BJ (cell line): Measurements from ENCODE around the gene GPSM1. TPM values are rescaled to one million over a fixed set of nuclear protein-coding genes. Genes with fewer than 3 reads are reported as not detected.

Experiments
- CTCF ChIA-PET: fragments of 350-600 bp; formaldehyde crosslinking; extraction: SDS; loops from one replicate; lab custom pipeline; 2021; ENCODE audit warnings: antibody characterized with exemption, inconsistent platforms; lab: Yijun Ruan, JAX
- POLR2A ChIA-PET: fragments of 300-600 bp; sonication (Branson Sonifier 250); formaldehyde crosslinking; extraction: SDS; loops from one replicate; lab custom pipeline; 2021; ENCODE audit warnings: antibody characterized with exemption; lab: Charles Lee
- DNase-seq: peaks from one replicate; pipeline ENCODE4 v3.0.0-alpha.2; 2011; ENCODE audit warnings: low read depth
- H3K27me3 ChIP-seq: 2 replicates; pipeline ENCODE4 v1.6.0; 2011; ENCODE audit warnings: low read length; ENCODE audit not compliant: control insufficient read depth, insufficient read depth
- H3K36me3 ChIP-seq: 2 replicates; pipeline ENCODE4 v1.5.1; 2011; ENCODE audit warnings: low read length; ENCODE audit not compliant: control insufficient read depth, insufficient read depth
- H3K4me3 ChIP-seq: 2 replicates; pipeline ENCODE4 v1.5.1; 2011; ENCODE audit warnings: low read depth, mild to moderate bottlenecking, control low read depth, low read length
- polyA plus RNA-seq: library from polyadenylated mRNA; depleted of rRNA; stranded (reverse); fragments of >200 nt; gene quantifications from 2 replicates; pipeline ENCODE4 v1.2.3, GENCODE V29; 2011
- TF ChIP-seq, protein P1 (sequence below): IDR thresholded peaks from 2 replicates; pipeline ENCODE4 v1.5.1; 2011; ENCODE audit warnings: low read depth, mild to moderate bottlenecking, control low read depth, inconsistent platforms, low read length, moderate library complexity; ENCODE audit not compliant: insufficient read depth

GPSM1 gene
- polyA plus RNA-seq, 1 experiment = 33.1 TPM

DNA sequence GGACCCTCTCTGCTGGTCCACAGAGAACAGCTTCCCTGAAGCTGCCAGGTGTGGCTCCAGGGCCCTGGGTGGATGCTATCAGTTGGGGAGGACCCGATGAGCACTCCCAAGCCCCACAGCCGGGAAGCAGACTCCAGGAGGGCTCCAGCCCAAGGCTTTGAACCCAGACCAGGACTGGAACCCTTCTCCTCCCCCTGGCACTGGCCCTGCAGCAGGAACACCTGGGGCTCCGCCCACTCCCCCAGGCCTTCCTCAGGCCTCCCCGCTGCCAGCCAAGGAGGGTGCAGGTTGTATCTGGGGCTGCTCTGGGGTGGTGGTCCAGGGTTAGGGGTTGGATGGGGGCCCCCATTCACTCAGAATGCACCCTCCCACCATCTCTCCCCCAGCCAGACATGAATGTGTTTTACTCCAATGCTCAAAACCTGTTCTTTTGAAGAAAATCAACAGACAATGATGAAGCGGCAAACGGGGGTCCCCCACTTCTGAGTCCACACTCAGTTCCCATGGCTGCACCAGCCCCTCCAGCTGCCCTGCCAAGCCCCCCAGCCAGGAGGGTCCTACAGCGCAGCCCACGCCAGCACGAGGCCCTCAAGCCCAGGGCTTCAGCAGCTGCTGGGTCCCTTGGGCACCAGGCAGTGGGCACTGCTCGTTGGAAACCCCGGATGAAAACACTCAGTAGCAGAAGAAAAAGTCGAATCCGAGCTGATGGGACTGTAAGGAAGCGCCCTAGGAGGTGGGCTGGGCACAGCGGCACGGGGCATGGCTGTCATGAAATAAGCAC is 46.6 kb upstream of the GPSM1 start:
- CTCF ChIA-PET = interaction anchor here (0.7 to 4.1 kb wide), 2 partner anchors 30 to 112 kb away, joined by 3 to 20 read pairs; no protein-coding TSS in a partner anchor
- Histone ChIP-seq H3K4me3 (no peak overlapping the region), H3K36me3 (no peaks in the 10 kb centered on the region), H3K27me3 (peaks cover 6% of the 10 kb centered on the region)
- POLR2A ChIA-PET = no interaction called here
- TF ChIP-seq, protein P1, sequence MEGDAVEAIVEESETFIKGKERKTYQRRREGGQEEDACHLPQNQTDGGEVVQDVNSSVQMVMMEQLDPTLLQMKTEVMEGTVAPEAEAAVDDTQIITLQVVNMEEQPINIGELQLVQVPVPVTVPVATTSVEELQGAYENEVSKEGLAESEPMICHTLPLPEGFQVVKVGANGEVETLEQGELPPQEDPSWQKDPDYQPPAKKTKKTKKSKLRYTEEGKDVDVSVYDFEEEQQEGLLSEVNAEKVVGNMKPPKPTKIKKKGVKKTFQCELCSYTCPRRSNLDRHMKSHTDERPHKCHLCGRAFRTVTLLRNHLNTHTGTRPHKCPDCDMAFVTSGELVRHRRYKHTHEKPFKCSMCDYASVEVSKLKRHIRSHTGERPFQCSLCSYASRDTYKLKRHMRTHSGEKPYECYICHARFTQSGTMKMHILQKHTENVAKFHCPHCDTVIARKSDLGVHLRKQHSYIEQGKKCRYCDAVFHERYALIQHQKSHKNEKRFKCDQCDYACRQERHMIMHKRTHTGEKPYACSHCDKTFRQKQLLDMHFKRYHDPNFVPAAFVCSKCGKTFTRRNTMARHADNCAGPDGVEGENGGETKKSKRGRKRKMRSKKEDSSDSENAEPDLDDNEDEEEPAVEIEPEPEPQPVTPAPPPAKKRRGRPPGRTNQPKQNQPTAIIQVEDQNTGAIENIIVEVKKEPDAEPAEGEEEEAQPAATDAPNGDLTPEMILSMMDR = no peak
- no peak for DNase-seq

DNA sequence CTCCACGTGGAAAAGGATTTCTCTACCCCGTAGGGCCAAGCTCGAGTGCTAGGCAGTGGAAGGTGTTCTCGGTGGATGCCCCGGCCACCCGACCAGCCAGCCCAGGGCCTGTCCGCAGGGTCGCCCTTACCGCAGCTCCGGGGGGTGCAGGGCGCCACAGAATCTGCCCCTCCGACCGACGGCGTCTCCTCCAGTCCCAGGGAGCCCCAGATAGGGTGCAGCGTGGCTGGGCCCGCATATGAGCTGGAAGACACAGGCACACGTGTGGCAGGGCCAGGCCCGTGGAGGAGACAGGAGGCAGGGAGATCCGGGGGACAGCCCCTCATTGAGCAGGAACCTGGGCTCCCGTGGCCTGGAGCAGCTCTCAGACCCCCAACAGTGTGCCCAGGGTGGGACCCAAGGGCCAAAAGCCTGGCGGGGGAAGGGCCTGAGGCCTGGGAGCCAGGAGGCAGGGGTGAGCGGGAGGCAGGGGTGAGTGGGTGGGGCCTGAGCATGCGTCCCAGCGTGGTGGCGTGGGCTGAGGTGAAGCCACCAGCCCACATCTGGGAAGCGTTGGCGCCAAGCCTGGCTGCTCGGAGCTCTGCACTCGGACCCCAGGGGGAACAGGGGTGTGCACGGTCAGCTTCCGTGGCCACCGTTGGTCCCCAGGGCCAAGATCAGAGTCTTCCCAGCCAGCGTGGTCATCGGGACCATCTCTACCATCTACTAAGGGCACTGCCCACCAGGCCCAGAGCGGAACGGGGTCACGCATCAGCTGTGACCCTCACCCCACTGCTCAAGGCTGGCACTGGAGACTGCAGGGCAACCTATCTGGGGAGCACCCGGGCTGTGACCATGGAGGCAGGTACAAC is 45.7 kb upstream of the GPSM1 start:
- peaks cover 4% of the 10 kb centered on the region for H3K27me3 ChIP-seq
- H3K4me3 ChIP-seq = no peak overlapping the region
- no peaks in the 10 kb centered on the region for H3K36me3 ChIP-seq
- TF ChIP-seq, protein P1 = no peak
- DNase-seq = no peak
- ChIA-PET POLR2A (no interaction called here), CTCF (interaction anchor here (0.5 to 4.1 kb wide), 7 partner anchors 8 to 1257 kb away, joined by 3 to 20 read pairs (median 4); no protein-coding TSS in a partner anchor)

DNA sequence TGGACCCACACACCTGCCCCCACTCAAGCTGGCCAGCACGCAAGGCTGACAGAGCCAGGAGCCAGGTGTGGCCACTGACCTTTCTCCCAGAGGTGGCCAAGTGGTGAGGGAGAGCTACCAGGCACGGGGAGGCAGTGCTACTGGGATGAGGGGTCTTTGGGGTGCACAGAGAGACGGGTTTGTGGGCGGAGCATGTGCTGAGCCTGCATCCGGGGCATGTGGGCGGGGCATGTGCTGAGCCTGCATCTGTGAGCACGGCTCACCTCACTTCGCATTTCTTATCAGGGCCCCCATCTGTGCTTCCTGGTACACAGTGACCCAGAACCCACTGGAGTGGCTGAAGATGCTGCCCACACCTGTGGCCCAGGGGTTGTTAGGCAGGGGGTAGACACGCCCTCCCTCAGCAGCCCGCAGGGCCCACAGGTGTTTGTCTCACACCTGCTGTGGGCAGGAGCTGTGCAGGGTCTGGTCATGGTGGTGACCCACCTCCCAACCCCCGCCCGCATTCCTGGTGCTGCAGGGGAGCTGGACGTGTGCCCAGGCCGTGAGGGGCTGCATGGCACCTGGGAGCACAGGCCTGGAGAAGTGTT is 45.0 kb upstream of the GPSM1 start:
- DNase-seq = no peak
- POLR2A ChIA-PET = no interaction called here
- TF ChIP-seq, protein P1 = no peak

DNA sequence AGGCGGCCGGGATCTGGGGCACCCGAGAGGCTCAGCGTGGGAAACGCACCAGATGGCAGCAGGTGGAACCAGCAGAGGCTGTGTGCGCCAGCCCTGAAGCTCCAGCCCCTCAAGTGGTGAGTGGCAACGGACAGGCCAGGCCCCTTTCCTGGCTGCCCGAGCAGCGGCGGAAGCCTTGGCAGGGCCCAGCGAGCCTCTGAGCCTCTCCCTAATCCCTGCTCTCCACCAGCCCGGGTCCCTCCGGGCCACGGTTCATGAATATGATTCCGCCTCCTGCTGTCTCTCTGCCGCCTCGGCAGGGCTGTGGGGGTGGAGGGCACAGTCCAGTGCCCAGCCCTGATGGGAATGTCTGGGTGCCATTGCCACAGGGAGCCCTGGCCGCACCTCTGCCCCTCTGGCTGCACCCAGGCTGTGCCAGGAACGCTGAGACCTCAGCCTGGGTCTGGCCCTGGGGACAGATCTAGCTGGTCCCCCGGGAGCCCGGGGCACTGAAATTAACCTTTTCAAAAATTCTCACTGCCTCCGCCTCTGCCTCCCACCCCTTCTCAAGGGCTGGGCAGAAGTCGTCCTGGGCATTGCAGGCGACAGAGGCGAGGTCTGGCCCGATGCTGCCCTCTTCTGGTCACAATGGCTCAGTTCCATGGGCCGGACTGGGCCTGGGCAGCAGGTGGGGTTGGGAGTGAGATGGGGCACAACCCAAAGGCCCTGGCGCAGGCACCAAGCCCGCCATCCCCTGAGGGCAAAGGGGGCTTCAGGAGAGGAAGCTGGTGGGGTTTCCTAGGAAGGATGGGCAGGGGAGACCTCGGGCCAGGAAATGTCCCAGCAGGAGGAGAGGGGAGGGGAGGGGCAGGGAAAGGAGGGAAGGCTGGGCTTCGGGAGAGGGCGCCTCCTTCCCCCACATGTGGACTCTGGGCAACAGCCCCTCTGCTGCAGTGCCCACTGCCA is 43.8 kb upstream of the GPSM1 start:
- Histone ChIP-seq H3K36me3 (no peaks in the 10 kb centered on the region), H3K27me3 (peaks cover 2% of the 10 kb centered on the region), H3K4me3 (no peak overlapping the region)
- TF ChIP-seq, protein P1 = peak; percentile 93
- DNase-seq = no peak
- POLR2A ChIA-PET = no interaction called here
- CTCF ChIA-PET = interaction anchor here (0.6 to 4.1 kb wide), 20 partner anchors 9 to 770 kb away, joined by 3 to 20 read pairs (median 4); no protein-coding TSS in a partner anchor

More for the DNA sequence above, 45.0 kb upstream of the GPSM1 start:
- no peaks in the 10 kb centered on the region for H3K36me3 ChIP-seq
- peaks cover 3% of the 10 kb centered on the region for H3K27me3 ChIP-seq
- no peak overlapping the region for H3K4me3 ChIP-seq
- CTCF ChIA-PET = interaction anchor here (0.5 to 4.1 kb wide), 11 partner anchors 8 to 1257 kb away, joined by 3 to 20 read pairs (median 4); no protein-coding TSS in a partner anchor
